Neuronal stem cell (in vitro differentiated cells): ENCODE data around the gene PSEN2.

Experiments
- DNase-seq: peaks from one replicate; pipeline ENCODE4 v3.0.0-alpha.2; 2013; ENCODE audit warnings: low spot score
- H2AFZ ChIP-seq: one replicate; pipeline ENCODE4 v1.6.1; 2013; ENCODE audit warnings: mild to moderate bottlenecking, low read length, inconsistent platforms
- H2AK5ac ChIP-seq: 2 replicates; pipeline ENCODE4 v1.6.1; 2013; ENCODE audit warnings: low read depth, mild to moderate bottlenecking, inconsistent platforms, low read length, moderate library complexity, mixed read lengths
- H2BK120ac ChIP-seq: 2 replicates; pipeline ENCODE4 v1.6.1; 2013; ENCODE audit warnings: low read depth, mild to moderate bottlenecking, inconsistent platforms, low read length, moderate library complexity, mixed read lengths
- H2BK12ac ChIP-seq: one replicate; pipeline ENCODE4 v1.6.1; 2013; ENCODE audit warnings: low read length, inconsistent platforms
- H2BK15ac ChIP-seq: 2 replicates; pipeline ENCODE4 v1.6.1; 2013; ENCODE audit warnings: mild to moderate bottlenecking, low read length, inconsistent platforms, mixed read lengths
- H2BK5ac ChIP-seq: one replicate; pipeline ENCODE4 v1.6.1; 2013; ENCODE audit warnings: inconsistent platforms, mild to moderate bottlenecking, low read length, moderate library complexity
- H3K14ac ChIP-seq: one replicate; pipeline ENCODE4 v1.6.1; 2013; ENCODE audit warnings: low read length, inconsistent platforms
- H3K18ac ChIP-seq: 2 replicates; pipeline ENCODE4 v1.6.1; 2013; ENCODE audit warnings: low read length, inconsistent platforms
- H3K23ac ChIP-seq: 2 replicates; pipeline ENCODE4 v1.6.1; 2013; ENCODE audit warnings: low read depth, mild to moderate bottlenecking, mixed read lengths, low read length, inconsistent platforms; ENCODE audit not compliant: poor library complexity
- H3K27ac ChIP-seq: replicated peaks from 3 replicates; pipeline ENCODE4 v1.5.1; 2013; ENCODE audit warnings: low read length, inconsistent platforms
- H3K27me3 ChIP-seq, 3 experiments: 2 replicates each; pipeline ENCODE4 v1.6.1; 2013; ENCODE audit warnings: low read length in 3 of 3, mild to moderate bottlenecking in 2 of 3, inconsistent platforms in 1 of 3, low read depth in 1 of 3, mixed read lengths in 1 of 3, moderate library complexity in 1 of 3; ENCODE audit not compliant: control insufficient read depth in 3 of 3, insufficient read depth in 3 of 3
- H3K36me3 ChIP-seq, 2 donors: replicated peaks in 1 of 2; 2 replicates each; pipeline ENCODE4 v1.6.1; 2013; ENCODE audit warnings: low read length in 2 of 2; ENCODE audit not compliant: control insufficient read depth in 2 of 2, insufficient read depth in 2 of 2
- H3K4ac ChIP-seq: 2 replicates; pipeline ENCODE4 v1.6.1; 2013; ENCODE audit warnings: inconsistent platforms, mild to moderate bottlenecking, low read length, moderate library complexity
- H3K4me1 ChIP-seq, 2 donors: 1 replicate in 1 of 2; 2 replicates in 1 of 2; pipeline ENCODE4 v1.6.1; 2013; ENCODE audit warnings: low read length in 2 of 2, low read depth in 1 of 2; ENCODE audit not compliant: control insufficient read depth in 2 of 2, insufficient read depth in 1 of 2
- H3K4me2 ChIP-seq: one replicate; pipeline ENCODE4 v1.6.1; 2013; ENCODE audit warnings: mild to moderate bottlenecking, low read length, inconsistent platforms; ENCODE audit not compliant: insufficient read depth, poor library complexity, severe bottlenecking
- H3K4me3 ChIP-seq, 2 donors: 2 replicates each; pipeline ENCODE4 v1.5.1; 2013; ENCODE audit warnings: low read length in 2 of 2, mild to moderate bottlenecking in 2 of 2, inconsistent platforms in 1 of 2, moderate library complexity in 1 of 2
- H3K79me1 ChIP-seq: one replicate; pipeline ENCODE4 v1.6.1; 2013; ENCODE audit warnings: low read depth, mild to moderate bottlenecking, inconsistent platforms, low read length, moderate library complexity
- H3K9ac ChIP-seq: one replicate; pipeline ENCODE4 v1.6.1; 2013; ENCODE audit warnings: mild to moderate bottlenecking, low read depth, low read length, inconsistent platforms; ENCODE audit not compliant: poor library complexity
- H3K9me3 ChIP-seq, 2 donors: replicated peaks in 1 of 2; 2 replicates each; pipeline versions ENCODE3 to v1.6.1; 2013; ENCODE audit warnings: low read length in 2 of 2, mild to moderate bottlenecking in 2 of 2, inconsistent platforms in 1 of 2, low read depth in 1 of 2, mixed read lengths in 1 of 2, moderate library complexity in 1 of 2; ENCODE audit not compliant: control insufficient read depth in 2 of 2, insufficient read depth in 1 of 2
- H4K8ac ChIP-seq: one replicate; pipeline ENCODE4 v1.6.1; 2013; ENCODE audit warnings: low read depth, mild to moderate bottlenecking, inconsistent platforms, low read length, moderate library complexity
- H4K91ac ChIP-seq: one replicate; pipeline ENCODE4 v1.6.1; 2013; ENCODE audit warnings: low read length, low read depth, mild to moderate bottlenecking, inconsistent platforms; ENCODE audit not compliant: poor library complexity
- WGBS, 2 donors: extraction: QIAGEN DNeasy Blood & Tissue Kit; methylation state at CpG; one replicate each; pipeline ENCODE4 v1.1.7; 2013; ENCODE audit warnings: missing lambda C conversion rate in 2 of 2, mixed read lengths in 1 of 2; ENCODE audit not compliant: insufficient read length in 2 of 2, insufficient replicate concordance in 1 of 2; ENCODE audit errors: extremely low coverage in 2 of 2; 5-methylcytosine and 5-hydroxymethylcytosine counted together

Gene PSEN2

GRCh38 chr1:226898246-226898645, 27.8 kb downstream of the PSEN2 start:
- Histone ChIP-seq H3K18ac (no peak overlapping the region), H3K27ac (no peak overlapping the region), H2AK5ac (no peak overlapping the region), H3K23ac (no peak overlapping the region), H2BK5ac (no peak overlapping the region), H3K27me3 (no peaks in the 10 kb centered on the region), H2AFZ (no peak overlapping the region), H2BK120ac (no peak overlapping the region), H4K8ac (no peak overlapping the region), H3K36me3 (peaks cover 15 to 26% of the 10 kb centered on the region in 2 donors), H3K4me2 (no peak overlapping the region), H3K4me1 (no peaks in the 10 kb centered on the region), H3K9me3 (peaks cover 0 to 2% of the 10 kb centered on the region in 2 donors), H2BK15ac (no peak overlapping the region), H3K79me1 (no peaks in the 10 kb centered on the region), H3K14ac (no peak overlapping the region), H3K4me3 (no peak overlapping the region), H3K9ac (no peak overlapping the region), H3K4ac (no peak overlapping the region), H4K91ac (no peak overlapping the region), H2BK12ac (no peak overlapping the region)
- no peak for DNase-seq
- WGBS, 2 donors = no CpG with 5 or more reads among the region's 3 CpGs

- H4K91ac ChIP-seq = no peak overlapping the region
- no peak overlapping the region for H4K8ac ChIP-seq
- no peak for DNase-seq
- H2AFZ ChIP-seq = no peak overlapping the region
- no CpG with 5 or more reads among the region's 4 CpGs for WGBS, 2 donors
- H3K27ac ChIP-seq = no peak overlapping the region
- no peak overlapping the region for H2BK120ac ChIP-seq
- no peak overlapping the region for H2AK5ac ChIP-seq
- H3K4me2 ChIP-seq = no peak overlapping the region
- no peak overlapping the region for H3K18ac ChIP-seq
- peaks cover 10 to 11% of the 10 kb centered on the region in 2 donors for H3K36me3 ChIP-seq
- H2BK5ac ChIP-seq = no peak overlapping the region
- H2BK15ac ChIP-seq = no peak overlapping the region
- H3K79me1 ChIP-seq = no peaks in the 10 kb centered on the region
- H3K9ac ChIP-seq = no peak overlapping the region
- H3K14ac ChIP-seq = no peak overlapping the region
- H3K9me3 ChIP-seq = peaks cover 0 to 2% of the 10 kb centered on the region in 2 donors
- H3K23ac ChIP-seq = no peak overlapping the region
- no peaks in the 10 kb centered on the region for H3K27me3 ChIP-seq
- H3K4me3 ChIP-seq = no peak overlapping the region
- H3K4ac ChIP-seq = no peak overlapping the region
- H3K4me1 ChIP-seq = no peaks in the 10 kb centered on the region
- H2BK12ac ChIP-seq = no peak overlapping the region
Measured at GRCh38 chr1:226901421-226901820, 31.0 kb downstream of the PSEN2 start.

GRCh38 chr1:226902601-226903000, 32.2 kb downstream of the PSEN2 start:
- Histone ChIP-seq H2BK15ac (no peak overlapping the region), H2BK12ac (no peak overlapping the region), H3K4me2 (no peak overlapping the region), H2BK120ac (no peak overlapping the region), H3K9ac (no peak overlapping the region), H3K27me3 (no peaks in the 10 kb centered on the region), H3K4me3 (no peak overlapping the region), H2AK5ac (no peak overlapping the region), H3K18ac (no peak overlapping the region), H3K4me1 (no peaks in the 10 kb centered on the region), H3K79me1 (no peaks in the 10 kb centered on the region), H3K27ac (no peak overlapping the region), H3K14ac (no peak overlapping the region), H2AFZ (no peak overlapping the region), H2BK5ac (no peak overlapping the region), H3K4ac (no peak overlapping the region), H4K8ac (no peak overlapping the region), H3K9me3 (peaks cover 0 to 2% of the 10 kb centered on the region in 2 donors), H3K36me3 (peaks cover 9 to 10% of the 10 kb centered on the region in 2 donors), H4K91ac (no peak overlapping the region), H3K23ac (no peak overlapping the region)
- no CpG with 5 or more reads among the region's 4 CpGs for WGBS, 2 donors
- no peak for DNase-seq

- H3K4me2 ChIP-seq = no peak overlapping the region
- H2BK15ac ChIP-seq = no peak overlapping the region
- no peak overlapping the region for H2BK12ac ChIP-seq
- no peak overlapping the region for H3K23ac ChIP-seq
- H3K4me3 ChIP-seq = no peak overlapping the region
- no peak overlapping the region for H2BK5ac ChIP-seq
- H3K4me1 ChIP-seq = no peaks in the 10 kb centered on the region
- no peaks in the 10 kb centered on the region for H3K27me3 ChIP-seq
- H3K4ac ChIP-seq = no peak overlapping the region
- H3K9me3 ChIP-seq = peaks cover 0 to 2% of the 10 kb centered on the region in 2 donors
- no peak overlapping the region for H2AFZ ChIP-seq
- no peak overlapping the region for H3K27ac ChIP-seq
- no peak overlapping the region for H2AK5ac ChIP-seq
- no peak overlapping the region for H3K18ac ChIP-seq
- H3K14ac ChIP-seq = no peak overlapping the region
- no peak for DNase-seq
- no peak overlapping the region for H4K8ac ChIP-seq
- no peak overlapping the region for H3K9ac ChIP-seq
- H4K91ac ChIP-seq = no peak overlapping the region
- H2BK120ac ChIP-seq = no peak overlapping the region
- H3K36me3 ChIP-seq = peaks cover 10 to 11% of the 10 kb centered on the region in 2 donors
- no CpG with 5 or more reads among the region's 12 CpGs for WGBS, 2 donors
- H3K79me1 ChIP-seq = no peaks in the 10 kb centered on the region
Measured at GRCh38 chr1:226903819-226904716, 33.7 kb downstream of the PSEN2 start.
